GM12878 (cell line): ENCODE results near the gene LMOD1.

ENCODE experiments used
- CTCF ChIP-seq, 3 experiments: IDR thresholded peaks in 2 of 3; conservative IDR thresholded peaks in 1 of 3; 2 replicates each; pipeline ENCODE4 v1.5.1; 2011; ENCODE audit warnings: low read depth in 3 of 3, low read length in 3 of 3, mild to moderate bottlenecking in 3 of 3, control low read depth in 2 of 3, moderate library complexity in 2 of 3, inconsistent platforms in 1 of 3, mixed read lengths in 1 of 3; ENCODE audit not compliant: control insufficient read depth in 2 of 3, insufficient read depth in 1 of 3; ENCODE audit errors: extremely low read depth in 1 of 3
- DPF2 ChIP-seq: fragments of 450-650 bp; IDR thresholded peaks from 2 replicates; pipeline ENCODE4 v1.6.1; 2017; ENCODE audit warnings: mild to moderate bottlenecking
- FOXK2 ChIP-seq: fragments of 450-650 bp; IDR thresholded peaks from 2 replicates; pipeline ENCODE4 v1.6.1; 2017; ENCODE audit warnings: mild to moderate bottlenecking, moderate library complexity

GRCh38 chr1:201966171-201966570, 19.8 kb upstream of the LMOD1 start:
- TF ChIP-seq FOXK2 (no peak), CTCF (IDR thresholded peaks at IDR 0.05 in 2 of 3, conservative IDR thresholded peaks at IDR 0.05 in 1 of 3; ENCODE audit: control insufficient read depth in 2 of 3, extremely low read depth in 1 of 3, insufficient read depth in 1 of 3, low read depth in 3 of 3, low read length in 3 of 3) (no peak), DPF2 (no peak)
